Measurements from ENCODE around the gene SLC66A3.

SLC66A3 gene

GRCh38 chr2:11128243-11128951 is 26.9 kb upstream of the SLC66A3 start:
- peak; percentile 53 for DNase-seq (ENCODE audit: low read depth)
- no peak for TF ChIP-seq CTCF (IDR thresholded peaks at IDR 0.05; ENCODE audit: low read length, missing control alignments)
- no peak overlapping the region for H3K4me3 ChIP-seq (replicated peaks; ENCODE audit: low read depth, low read length)

- TF ChIP-seq CTCF (IDR thresholded peaks at IDR 0.05; ENCODE audit: low read length, missing control alignments): peak; percentile 11
- peak overlapping the region; percentile 34 for H3K4me3 ChIP-seq (replicated peaks; ENCODE audit: low read depth, low read length)
- DNase-seq (ENCODE audit: low read depth): peak; percentile 14
These were observed 25.4 kb upstream of the SLC66A3 start for GRCh38 chr2:11129598-11130449.

DNA sequence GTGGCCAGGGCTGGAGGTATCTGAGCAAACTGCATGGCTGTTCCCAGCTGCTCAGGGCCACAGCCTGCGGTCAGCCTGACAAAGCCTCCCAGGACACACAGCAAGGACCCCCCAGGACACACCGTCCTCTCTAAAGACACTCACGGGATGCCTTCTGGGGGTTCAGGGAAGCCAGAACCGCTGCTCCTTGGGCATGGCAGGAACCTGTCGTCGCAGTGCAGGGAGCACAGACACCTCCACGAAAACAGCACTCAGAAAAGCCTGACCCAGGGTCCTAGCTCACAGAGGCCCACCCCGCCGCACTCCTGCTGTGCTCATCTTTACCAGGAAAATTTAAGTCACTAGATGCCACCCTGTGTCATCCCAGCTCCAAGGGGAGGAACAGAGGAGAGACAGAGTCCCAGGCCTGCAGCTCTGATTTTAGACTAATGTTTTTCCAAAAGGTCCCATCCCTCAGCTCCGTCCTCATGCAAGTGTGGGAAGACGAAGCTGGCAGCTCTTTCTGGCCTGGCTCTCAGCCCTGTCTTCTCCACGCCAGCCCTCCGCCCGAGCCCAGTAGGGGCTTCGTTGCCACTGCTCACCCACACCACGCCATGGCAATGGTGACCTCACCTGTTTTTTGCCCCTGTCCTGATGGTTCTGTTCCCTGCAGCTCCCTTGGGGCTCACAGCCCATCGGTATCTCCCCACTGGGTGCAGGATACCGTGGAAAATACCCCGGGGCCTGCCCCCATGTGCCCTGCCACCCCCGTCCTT is 23.9 kb upstream of the SLC66A3 start:
- TF ChIP-seq CTCF (IDR thresholded peaks at IDR 0.05; ENCODE audit: low read length, missing control alignments): no peak
- no peak for DNase-seq (ENCODE audit: low read depth)
- H3K4me3 ChIP-seq (replicated peaks; ENCODE audit: low read depth, low read length): no peak overlapping the region

DNA sequence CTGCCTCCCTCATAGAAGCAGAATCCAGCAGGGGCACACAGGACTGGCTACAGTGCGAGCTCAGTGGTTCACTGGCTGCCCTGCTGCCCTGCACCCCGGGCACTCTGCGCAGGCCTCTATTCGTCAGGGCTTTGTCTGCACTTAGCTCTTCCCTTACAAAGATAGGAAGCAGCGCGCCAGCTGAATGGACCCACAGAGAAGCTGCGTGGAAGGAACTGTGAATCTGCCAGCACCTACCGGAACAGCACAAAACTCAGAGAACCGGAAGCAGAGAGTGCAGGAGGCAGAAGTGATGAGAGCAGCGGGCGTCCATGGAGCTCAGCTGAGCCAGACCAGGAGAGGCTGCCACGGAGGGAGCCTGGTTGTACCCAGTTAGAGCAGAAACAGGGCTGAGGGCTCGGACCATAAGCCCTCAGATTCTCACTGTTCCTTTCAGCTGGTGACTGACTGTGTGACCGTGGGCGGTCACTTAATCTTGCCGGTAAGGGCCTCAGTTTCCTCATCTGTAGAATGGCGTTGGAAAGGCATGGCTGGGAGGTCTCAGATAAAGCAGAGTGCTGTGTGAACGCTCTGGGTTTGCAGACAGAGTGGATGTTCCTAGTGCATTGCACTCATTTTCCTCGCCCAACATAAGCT is 23.1 kb upstream of the SLC66A3 start:
- DNase-seq (ENCODE audit: low read depth): no peak
- TF ChIP-seq CTCF (IDR thresholded peaks at IDR 0.05; ENCODE audit: low read length, missing control alignments): no peak
- no peak overlapping the region for H3K4me3 ChIP-seq (replicated peaks; ENCODE audit: low read depth, low read length)

- DNase-seq (ENCODE audit: low read depth): no peak
- no peak for TF ChIP-seq CTCF (IDR thresholded peaks at IDR 0.05; ENCODE audit: low read length, missing control alignments)
- H3K4me3 ChIP-seq (replicated peaks; ENCODE audit: low read depth, low read length): peak overlapping the region; percentile 59
These were observed 21.9 kb upstream of the SLC66A3 start for GRCh38 chr2:11133238-11133935.

GRCh38 chr2:11133936-11134320 is 21.3 kb upstream of the SLC66A3 start:
- no peak overlapping the region for H3K4me3 ChIP-seq (replicated peaks; ENCODE audit: low read depth, low read length)
- no peak for TF ChIP-seq CTCF (IDR thresholded peaks at IDR 0.05; ENCODE audit: low read length, missing control alignments)
- no peak for DNase-seq (ENCODE audit: low read depth)

All from fibroblast of pulmonary artery (primary cell).